MM.1S (cell line): ENCODE measurements around the gene MIA2.
A peak's percentile ranks its signal among the peaks of the same experiment; 100 is the strongest.

Source experiments
- DNase-seq: peaks from one replicate; pipeline ENCODE4 v3.0.0-alpha.2; 2015
- H2AFZ ChIP-seq: fragments of 300-600 bp; sonication (generic); 2 replicates; pipeline ENCODE4 v1.6.0; 2016; ENCODE audit warnings: antibody characterized with exemption, low read length
- H3F3A ChIP-seq: fragments of 300-600 bp; sonication (generic); 2 replicates; pipeline ENCODE4 v1.6.1; 2016; ENCODE audit warnings: mild to moderate bottlenecking, antibody characterized with exemption, low read length, moderate library complexity, mixed read lengths; ENCODE audit not compliant: insufficient read depth
- H3K27ac ChIP-seq: fragments of 300-600 bp; sonication (generic); 2 replicates; pipeline ENCODE4 v1.5.1; 2016; ENCODE audit warnings: mild to moderate bottlenecking, low read length
- H3K27me3 ChIP-seq: fragments of 300-600 bp; sonication (generic); replicated peaks from 2 replicates; pipeline ENCODE4 v1.6.0; 2016; ENCODE audit warnings: low read length; ENCODE audit not compliant: insufficient read depth
- H3K36me3 ChIP-seq: fragments of 300-600 bp; sonication (generic); replicated peaks from 2 replicates; pipeline ENCODE4 v1.6.1; 2016; ENCODE audit warnings: mild to moderate bottlenecking, low read length, mixed read lengths; ENCODE audit not compliant: insufficient read depth
- H3K4me1 ChIP-seq: fragments of 300-600 bp; sonication (generic); 2 replicates; pipeline ENCODE4 v1.6.1; 2016; ENCODE audit warnings: low read length, mixed read lengths
- H3K4me2 ChIP-seq: fragments of 300-600 bp; sonication (generic); 2 replicates; pipeline ENCODE4 v1.6.0; 2016; ENCODE audit warnings: low read depth, low read length
- H3K4me3 ChIP-seq: fragments of 300-600 bp; sonication (generic); 2 replicates; pipeline ENCODE4 v1.5.1; 2016; ENCODE audit warnings: low read length, mixed read lengths
- H3K79me2 ChIP-seq: fragments of 300-600 bp; sonication (generic); 2 replicates; pipeline ENCODE4 v1.6.1; 2016; ENCODE audit warnings: mixed run types, low read length, mixed read lengths
- H3K9ac ChIP-seq: fragments of 300-600 bp; sonication (generic); 2 replicates; pipeline ENCODE4 v1.6.1; 2016; ENCODE audit warnings: low read length, mixed read lengths
- H3K9me2 ChIP-seq: fragments of 300-600 bp; sonication (generic); replicated peaks from 2 replicates; pipeline ENCODE4 v1.6.1; 2016; ENCODE audit warnings: mild to moderate bottlenecking, low read length, mixed read lengths; ENCODE audit not compliant: insufficient read depth
- H3K9me3 ChIP-seq: fragments of 300-600 bp; sonication (generic); replicated peaks from 2 replicates; pipeline ENCODE4 v1.6.1; 2016; ENCODE audit warnings: mild to moderate bottlenecking, low read length, mixed read lengths; ENCODE audit not compliant: insufficient read depth
- H4K20me1 ChIP-seq: fragments of 300-600 bp; sonication (generic); 2 replicates; pipeline ENCODE4 v1.6.1; 2016; ENCODE audit warnings: mild to moderate bottlenecking, low read length, moderate library complexity, mixed read lengths; ENCODE audit not compliant: insufficient read depth
- EZH2 ChIP-seq: fragments of 300-600 bp; sonication (generic); optimal IDR thresholded peaks from 2 replicates; pipeline ENCODE3; 2017; ENCODE audit warnings: low read depth, mild to moderate bottlenecking, antibody characterized with exemption, low read length, mixed read lengths
- EZH2phosphoT487 ChIP-seq: fragments of 300-600 bp; sonication (generic); IDR thresholded peaks from 2 replicates; pipeline ENCODE4 v1.6.1; 2018; ENCODE audit warnings: antibody characterized with exemption, low read length
- TF ChIP-seq, protein P1 (sequence below): fragments of 300-600 bp; sonication (generic); IDR thresholded peaks from 2 replicates; pipeline ENCODE4 v1.5.1; 2016; ENCODE audit warnings: antibody characterized with exemption, low read length, mixed read lengths

MIA2 gene

DNA sequence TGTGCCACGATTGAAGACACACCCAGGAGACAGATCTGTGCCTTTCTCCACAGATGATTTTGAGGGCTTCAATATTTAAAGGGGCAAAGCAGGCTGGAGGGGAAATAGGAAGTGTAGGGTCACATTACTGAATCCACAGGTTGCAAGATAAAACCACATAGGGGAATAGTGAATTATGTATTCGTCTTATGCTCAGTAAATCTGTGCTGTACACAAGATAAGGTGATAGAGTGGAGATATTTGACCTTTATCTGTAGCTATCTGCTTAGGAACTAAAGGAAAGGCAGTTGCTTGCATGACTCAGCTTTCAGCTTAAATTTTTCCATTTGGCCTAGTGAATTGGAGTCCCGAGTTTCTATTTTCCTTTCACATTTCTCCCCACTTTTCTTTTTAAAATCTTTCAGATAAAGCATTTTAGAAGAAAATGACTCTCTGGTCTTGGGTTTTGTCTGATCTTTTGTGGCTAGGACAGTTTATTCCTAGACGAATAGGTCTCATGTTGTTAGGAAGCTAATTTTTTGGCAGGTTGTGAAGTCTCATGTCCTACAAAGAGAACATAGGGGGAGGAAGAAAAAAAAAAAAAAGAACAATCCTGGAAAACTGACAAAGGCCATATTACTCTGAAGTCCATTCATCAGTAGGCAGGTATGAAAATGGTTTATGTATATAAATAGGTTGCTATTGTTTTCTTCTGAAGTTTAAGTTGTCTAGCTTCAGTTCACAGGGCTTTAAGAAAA, 143.1 kb downstream of the MIA2 start:
- Histone ChIP-seq H3F3A (peaks cover 5% of the 10 kb centered on the region; the same call in 1 of the 2 replicates), H4K20me1 (no peaks in the 10 kb centered on the region), H3K9me3 (no peaks in the 10 kb centered on the region), H3K9me2 (no peaks in the 10 kb centered on the region), H3K27ac (no peak overlapping the region), H3K27me3 (no peaks in the 10 kb centered on the region), H3K36me3 (no peaks in the 10 kb centered on the region), H3K9ac (no peak overlapping the region), H3K4me1 (0 out of 2 replicates have a peak, but pooled peaks cover 10% of the 10 kb centered on the region), H3K4me2 (no peak overlapping the region), H3K79me2 (no peaks in the 10 kb centered on the region), H3K4me3 (no peak overlapping the region), H2AFZ (no peak overlapping the region)
- TF ChIP-seq, protein P1, sequence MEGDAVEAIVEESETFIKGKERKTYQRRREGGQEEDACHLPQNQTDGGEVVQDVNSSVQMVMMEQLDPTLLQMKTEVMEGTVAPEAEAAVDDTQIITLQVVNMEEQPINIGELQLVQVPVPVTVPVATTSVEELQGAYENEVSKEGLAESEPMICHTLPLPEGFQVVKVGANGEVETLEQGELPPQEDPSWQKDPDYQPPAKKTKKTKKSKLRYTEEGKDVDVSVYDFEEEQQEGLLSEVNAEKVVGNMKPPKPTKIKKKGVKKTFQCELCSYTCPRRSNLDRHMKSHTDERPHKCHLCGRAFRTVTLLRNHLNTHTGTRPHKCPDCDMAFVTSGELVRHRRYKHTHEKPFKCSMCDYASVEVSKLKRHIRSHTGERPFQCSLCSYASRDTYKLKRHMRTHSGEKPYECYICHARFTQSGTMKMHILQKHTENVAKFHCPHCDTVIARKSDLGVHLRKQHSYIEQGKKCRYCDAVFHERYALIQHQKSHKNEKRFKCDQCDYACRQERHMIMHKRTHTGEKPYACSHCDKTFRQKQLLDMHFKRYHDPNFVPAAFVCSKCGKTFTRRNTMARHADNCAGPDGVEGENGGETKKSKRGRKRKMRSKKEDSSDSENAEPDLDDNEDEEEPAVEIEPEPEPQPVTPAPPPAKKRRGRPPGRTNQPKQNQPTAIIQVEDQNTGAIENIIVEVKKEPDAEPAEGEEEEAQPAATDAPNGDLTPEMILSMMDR = no peak
- TF ChIP-seq EZH2phosphoT487 = no peak
- no peak for TF ChIP-seq EZH2
- no peak for DNase-seq

DNA sequence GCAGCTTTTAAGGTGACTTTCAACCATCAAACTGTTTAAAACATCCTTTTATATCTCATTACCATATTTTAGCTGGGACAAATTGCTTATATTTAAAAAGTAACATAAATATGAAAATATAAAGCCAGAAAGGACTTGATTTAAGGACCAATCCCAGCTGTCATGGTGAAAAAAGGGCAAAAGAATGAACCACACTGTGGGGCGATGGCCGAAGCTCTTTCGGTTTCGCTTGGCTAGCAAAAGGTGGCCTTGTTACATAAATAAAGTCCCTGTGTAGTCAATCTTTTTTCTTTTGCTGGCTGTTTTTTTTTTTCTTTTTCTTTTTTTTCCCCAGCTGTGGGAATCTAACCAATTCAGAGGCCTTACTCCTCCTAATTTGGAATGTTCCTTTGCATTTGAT, 147.7 kb downstream of the MIA2 start:
- no peak for TF ChIP-seq EZH2
- TF ChIP-seq, protein P1 = no peak
- TF ChIP-seq EZH2phosphoT487 = no peak

DNA sequence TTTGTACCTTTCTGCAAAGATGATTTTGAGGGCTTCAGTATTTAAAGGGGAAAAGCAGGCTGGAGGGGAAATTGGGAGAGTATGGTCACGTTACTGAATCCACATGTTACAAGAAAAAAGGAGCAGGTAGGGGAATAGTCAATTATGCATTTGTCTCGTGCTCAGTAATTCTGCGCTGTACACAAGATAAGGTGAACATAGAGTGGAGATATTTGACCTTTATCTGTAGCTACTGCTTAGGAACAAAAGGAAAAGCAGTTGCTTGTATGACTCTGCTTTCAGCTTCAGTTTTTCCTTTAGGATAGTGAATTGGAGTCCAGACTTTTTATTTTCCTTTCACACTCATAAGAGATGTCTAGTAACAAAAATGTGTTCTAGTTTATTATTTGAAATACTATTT, 148.7 kb downstream of the MIA2 start:
- H3K79me2 ChIP-seq = no peaks in the 10 kb centered on the region
- H3K4me3 ChIP-seq = no peak overlapping the region
- no peaks in the 10 kb centered on the region for H3K27me3 ChIP-seq
- peaks cover 5% of the 10 kb centered on the region; the same call in 1 of the 2 replicates for H3F3A ChIP-seq
- H3K36me3 ChIP-seq = no peaks in the 10 kb centered on the region
- 0 out of 2 replicates have a peak, but pooled peaks cover 11% of the 10 kb centered on the region for H3K4me1 ChIP-seq
- H3K9me2 ChIP-seq = no peaks in the 10 kb centered on the region
- no peak overlapping the region for H2AFZ ChIP-seq
- H3K4me2 ChIP-seq = no peak overlapping the region
- H3K9ac ChIP-seq = no peak overlapping the region
- no peak overlapping the region for H3K27ac ChIP-seq
- H4K20me1 ChIP-seq = no peaks in the 10 kb centered on the region
- H3K9me3 ChIP-seq = no peaks in the 10 kb centered on the region
- TF ChIP-seq EZH2phosphoT487 (no peak), EZH2 (no peak)
- TF ChIP-seq, protein P1 = no peak
- DNase-seq = no peak

More for the DNA sequence above, 147.7 kb downstream of the MIA2 start:
- no peaks in the 10 kb centered on the region for H3K36me3 ChIP-seq
- H3K4me1 ChIP-seq = 0 out of 2 replicates have a peak, but pooled peaks cover 11% of the 10 kb centered on the region
- H3K27ac ChIP-seq = peak overlapping the region; percentile 65; the same call in 1 of the 2 replicates
- H3K9me3 ChIP-seq = no peaks in the 10 kb centered on the region
- H3K79me2 ChIP-seq = no peaks in the 10 kb centered on the region
- no peaks in the 10 kb centered on the region for H3K27me3 ChIP-seq
- H3K4me3 ChIP-seq = peak overlapping the region; percentile 18; the same call in 1 of the 2 replicates
- H4K20me1 ChIP-seq = no peaks in the 10 kb centered on the region
- peak; percentile 60 for DNase-seq
- H2AFZ ChIP-seq = no peak overlapping the region; the same call in 1 of the 2 replicates
- peak overlapping the region; percentile 42; the same call in 1 of the 2 replicates for H3K9ac ChIP-seq
- H3F3A ChIP-seq = peaks cover 5% of the 10 kb centered on the region; the same call in 1 of the 2 replicates
- H3K9me2 ChIP-seq = no peaks in the 10 kb centered on the region
- H3K4me2 ChIP-seq = peak overlapping the region; percentile 44
